GM12801 (cell line): ENCODE results near the gene DIAPH2.

Experiments used
- CTCF ChIP-seq: IDR thresholded peaks from one replicate; pipeline ENCODE4 v1.5.1; 2011; ENCODE audit warnings: control low read depth; ENCODE audit not compliant: insufficient read length; ENCODE audit errors: extremely low read depth

Gene DIAPH2

GRCh38 chrX:97479106-97479890 is 794.7 kb downstream of the DIAPH2 start:
- no peak for TF ChIP-seq CTCF

- no peak for TF ChIP-seq CTCF
Measured at GRCh38 chrX:97481228-97481627, 796.6 kb downstream of the DIAPH2 start.

- TF ChIP-seq CTCF, result no peak
Measured at GRCh38 chrX:97482666-97483300, 798.1 kb downstream of the DIAPH2 start.

GRCh38 chrX:97490656-97491055 is 806.0 kb downstream of the DIAPH2 start:
- TF ChIP-seq CTCF, result no peak

GRCh38 chrX:97494756-97495372 is 810.2 kb downstream of the DIAPH2 start:
- TF ChIP-seq CTCF, result no peak

- TF ChIP-seq CTCF, result no peak
Measured at GRCh38 chrX:97498093-97498492, 813.5 kb downstream of the DIAPH2 start.

GRCh38 chrX:97504431-97504830 is 819.8 kb downstream of the DIAPH2 start:
- no peak for TF ChIP-seq CTCF
